Prostate gland (tissue), 2 donors: ENCODE data around the gene FHOD1.

Experiments
- POLR2A ChIP-seq: fragments of 450-650 bp; IDR thresholded peaks from one replicate; pipeline ENCODE4 v1.6.1; 2016; ENCODE audit warnings: antibody characterized with exemption, mild to moderate bottlenecking
- TF ChIP-seq, protein P1 (sequence below), 4 experiments: fragments of 200-600 bp in 2 of 4; fragments of 450-650 bp in 2 of 4; sonication (generic) in 2 of 4; IDR thresholded peaks; 1 replicate in 3 of 4; 2 replicates in 1 of 4; pipeline ENCODE4 v1.5.1; 2016 to 2019; ENCODE audit warnings: antibody characterized with exemption in 4 of 4, mild to moderate bottlenecking in 2 of 4, moderate library complexity in 2 of 4

DNA sequence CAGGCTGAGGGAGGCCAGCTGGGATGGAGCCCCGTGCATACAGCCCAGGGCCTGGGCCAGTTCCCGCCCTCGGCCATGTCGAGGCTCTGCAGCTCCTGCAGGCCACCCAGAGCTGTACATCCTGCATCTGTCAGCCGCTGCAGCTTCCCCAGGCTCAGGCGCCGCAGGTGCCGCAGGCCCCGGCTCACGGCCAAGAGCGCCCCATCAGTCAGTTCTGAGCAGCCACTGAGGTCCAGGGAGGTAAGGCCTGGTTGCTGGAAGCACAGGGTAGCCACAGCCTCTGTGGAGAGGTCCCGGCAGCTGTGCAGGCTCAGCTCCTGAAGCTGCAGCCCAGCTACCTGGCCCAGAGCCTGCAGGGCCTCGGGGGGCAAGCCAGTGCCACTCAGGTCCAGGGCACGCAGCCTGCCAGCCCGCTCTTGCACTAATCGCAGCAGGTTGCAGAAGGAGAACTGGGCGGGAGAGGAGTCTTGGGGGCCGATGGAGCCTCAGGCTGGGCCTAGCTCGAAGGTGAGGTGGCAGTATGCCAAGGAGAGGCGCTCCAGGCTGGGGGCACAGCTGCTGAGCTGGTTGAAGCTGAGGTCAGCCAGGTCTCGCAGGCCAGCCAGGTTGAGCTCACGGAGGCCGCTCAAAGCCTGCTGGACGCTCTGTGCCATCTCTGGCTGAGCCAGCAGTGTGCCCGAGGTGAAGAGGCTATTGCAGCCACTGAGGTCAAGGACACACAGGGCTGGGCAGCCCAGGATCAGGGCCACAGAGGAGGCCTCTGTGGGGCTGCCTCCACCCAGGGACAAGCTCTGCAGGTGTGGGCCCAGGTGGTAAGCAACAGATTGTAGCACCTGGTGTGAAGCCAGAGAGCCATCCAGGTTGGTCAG is 37.0 kb downstream of the FHOD1 start:
- TF ChIP-seq, protein P1, sequence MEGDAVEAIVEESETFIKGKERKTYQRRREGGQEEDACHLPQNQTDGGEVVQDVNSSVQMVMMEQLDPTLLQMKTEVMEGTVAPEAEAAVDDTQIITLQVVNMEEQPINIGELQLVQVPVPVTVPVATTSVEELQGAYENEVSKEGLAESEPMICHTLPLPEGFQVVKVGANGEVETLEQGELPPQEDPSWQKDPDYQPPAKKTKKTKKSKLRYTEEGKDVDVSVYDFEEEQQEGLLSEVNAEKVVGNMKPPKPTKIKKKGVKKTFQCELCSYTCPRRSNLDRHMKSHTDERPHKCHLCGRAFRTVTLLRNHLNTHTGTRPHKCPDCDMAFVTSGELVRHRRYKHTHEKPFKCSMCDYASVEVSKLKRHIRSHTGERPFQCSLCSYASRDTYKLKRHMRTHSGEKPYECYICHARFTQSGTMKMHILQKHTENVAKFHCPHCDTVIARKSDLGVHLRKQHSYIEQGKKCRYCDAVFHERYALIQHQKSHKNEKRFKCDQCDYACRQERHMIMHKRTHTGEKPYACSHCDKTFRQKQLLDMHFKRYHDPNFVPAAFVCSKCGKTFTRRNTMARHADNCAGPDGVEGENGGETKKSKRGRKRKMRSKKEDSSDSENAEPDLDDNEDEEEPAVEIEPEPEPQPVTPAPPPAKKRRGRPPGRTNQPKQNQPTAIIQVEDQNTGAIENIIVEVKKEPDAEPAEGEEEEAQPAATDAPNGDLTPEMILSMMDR (IDR thresholded peaks at IDR 0.05), result no peak
- no peak for TF ChIP-seq POLR2A
